Measurements from ENCODE around the gene KCNH4.

The KCNH4 gene

GRCh38 chr17:42111871-42112551 is 68.9 kb downstream of the KCNH4 start:
- TF ChIP-seq CTCF (IDR thresholded peaks at IDR 0.05; ENCODE audit: low read depth, low read length): no peak

GRCh38 chr17:42111265-42111636 is 69.7 kb downstream of the KCNH4 start:
- TF ChIP-seq CTCF (IDR thresholded peaks at IDR 0.05; ENCODE audit: low read depth, low read length): no peak
- H3K4me3 ChIP-seq (ENCODE audit: low read depth, low read length): no peak overlapping the region

More at GRCh38 chr17:42111871-42112551, 68.9 kb downstream of the KCNH4 start:
- H3K4me3 ChIP-seq (ENCODE audit: low read depth, low read length): peak overlapping the region; percentile 52

- H3K4me3 ChIP-seq (ENCODE audit: low read depth, low read length): no peak overlapping the region
- TF ChIP-seq CTCF (IDR thresholded peaks at IDR 0.05; ENCODE audit: low read depth, low read length): no peak
Measured at GRCh38 chr17:42110301-42111264, 70.4 kb downstream of the KCNH4 start.

- H3K4me3 ChIP-seq (ENCODE audit: low read depth, low read length): no peak overlapping the region
- no peak for TF ChIP-seq CTCF (IDR thresholded peaks at IDR 0.05; ENCODE audit: low read depth, low read length)
Measured at GRCh38 chr17:42109086-42109485, 71.9 kb downstream of the KCNH4 start.

- peak overlapping the region; percentile 6; the same call in 1 of the 2 replicates for H3K4me3 ChIP-seq (ENCODE audit: low read depth, low read length)
- no peak for TF ChIP-seq CTCF (IDR thresholded peaks at IDR 0.05; ENCODE audit: low read depth, low read length)
Measured at GRCh38 chr17:42107597-42108576, 73.1 kb downstream of the KCNH4 start.

GRCh38 chr17:42107124-42107523 is 73.8 kb downstream of the KCNH4 start:
- TF ChIP-seq CTCF (IDR thresholded peaks at IDR 0.05; ENCODE audit: low read depth, low read length): no peak
- no peak overlapping the region for H3K4me3 ChIP-seq (ENCODE audit: low read depth, low read length)

All from WI38 (cell line).